Loucy (cell line): Measurements from ENCODE around the gene ZFP69.

ENCODE experiments used
- CTCF ChIP-seq: fragments of 200-600 bp; sonication (generic); conservative IDR thresholded peaks from 2 replicates; pipeline ENCODE4 v1.5.1; 2014; ENCODE audit warnings: mild to moderate bottlenecking, antibody characterized with exemption, low read length
- EZH2phosphoT487 ChIP-seq: fragments of 200-600 bp; IDR thresholded peaks from 2 replicates; pipeline ENCODE4 v1.6.1; 2018; ENCODE audit warnings: antibody characterized with exemption, mild to moderate bottlenecking, moderate library complexity, borderline replicate concordance

DNA sequence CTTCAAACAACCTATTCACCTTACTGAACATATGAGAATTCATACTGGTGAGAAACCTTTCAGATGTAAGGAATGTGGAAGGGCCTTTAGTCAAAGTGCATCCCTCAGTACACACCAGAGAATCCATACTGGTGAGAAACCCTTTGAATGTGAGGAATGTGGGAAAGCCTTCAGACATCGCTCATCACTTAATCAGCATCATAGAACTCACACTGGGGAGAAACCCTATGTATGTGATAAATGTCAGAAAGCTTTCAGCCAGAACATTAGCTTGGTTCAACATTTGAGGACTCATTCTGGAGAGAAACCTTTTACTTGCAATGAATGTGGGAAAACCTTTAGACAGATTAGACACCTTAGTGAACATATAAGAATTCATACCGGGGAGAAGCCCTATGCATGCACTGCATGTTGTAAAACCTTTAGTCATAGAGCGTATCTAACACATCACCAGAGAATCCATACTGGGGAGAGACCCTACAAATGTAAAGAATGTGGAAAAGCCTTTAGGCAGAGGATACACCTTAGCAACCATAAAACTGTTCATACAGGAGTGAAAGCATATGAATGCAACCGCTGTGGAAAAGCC lies 18.3 kb downstream of the ZFP69 start:
- TF ChIP-seq CTCF = no peak
- no peak for TF ChIP-seq EZH2phosphoT487
